HuH-7 (cell line): ENCODE measurements around the gene LAT.
"Not testable (repeated sequence)": the region's sequence is repeated elsewhere in the genome, so short reads cannot be mapped to it uniquely, and the experiment has no call there.

Source experiments
- DNase-seq: peaks from one replicate; pipeline ENCODE4 v3.0.0; 2011; ENCODE audit warnings: low spot score

The LAT gene

GRCh38 chr16:28977703-28978662 is 6.9 kb upstream of the LAT start:
- DNase-seq = peak; percentile 78

GRCh38 chr16:28980330-28980729 is 4.5 kb upstream of the LAT start:
- DNase-seq = not testable (repeated sequence)

GRCh38 chr16:28980929-28981328 is 3.9 kb upstream of the LAT start:
- no peak for DNase-seq

- no peak for DNase-seq
Measured at GRCh38 chr16:28981517-28981916, 3.3 kb upstream of the LAT start.

- DNase-seq = no peak
Measured at GRCh38 chr16:28982418-28982817, 2.4 kb upstream of the LAT start.

- DNase-seq = no peak
Measured at GRCh38 chr16:28982949-28983348, 1.9 kb upstream of the LAT start.

- no peak for DNase-seq
Measured at GRCh38 chr16:28983644-28984043, 1.2 kb upstream of the LAT start.

- no peak for DNase-seq
Measured at GRCh38 chr16:28984091-28984490, 761 bp upstream of the LAT start.

GRCh38 chr16:28985211-28986041 is 574 bp downstream of the LAT start:
- no peak for DNase-seq

GRCh38 chr16:28986046-28986445 is 1.2 kb downstream of the LAT start:
- no peak for DNase-seq

- no peak for DNase-seq
Measured at GRCh38 chr16:28986492-28986891, 1.6 kb downstream of the LAT start.

- DNase-seq = no peak
Measured at GRCh38 chr16:28987170-28987853, 2.5 kb downstream of the LAT start.

GRCh38 chr16:28989363-28989762 is 4.5 kb downstream of the LAT start:
- no peak for DNase-seq

GRCh38 chr16:28990375-28991040 is 5.7 kb downstream of the LAT start:
- no peak for DNase-seq

GRCh38 chr16:28991687-28992086 is 6.8 kb downstream of the LAT start:
- DNase-seq = no peak

- DNase-seq = no peak
Measured at GRCh38 chr16:28992496-28992895, 7.6 kb downstream of the LAT start.

GRCh38 chr16:28998837-28999236 is 14.0 kb downstream of the LAT start:
- no peak for DNase-seq

- no peak for DNase-seq
Measured at GRCh38 chr16:28999577-28999976, 14.7 kb downstream of the LAT start.

- no peak for DNase-seq
Measured at GRCh38 chr16:29000019-29000418, 15.2 kb downstream of the LAT start.

GRCh38 chr16:29004496-29005139 is 19.8 kb downstream of the LAT start:
- DNase-seq = not testable (repeated sequence)
